ENCODE results near the gene NAV3.

DNA sequence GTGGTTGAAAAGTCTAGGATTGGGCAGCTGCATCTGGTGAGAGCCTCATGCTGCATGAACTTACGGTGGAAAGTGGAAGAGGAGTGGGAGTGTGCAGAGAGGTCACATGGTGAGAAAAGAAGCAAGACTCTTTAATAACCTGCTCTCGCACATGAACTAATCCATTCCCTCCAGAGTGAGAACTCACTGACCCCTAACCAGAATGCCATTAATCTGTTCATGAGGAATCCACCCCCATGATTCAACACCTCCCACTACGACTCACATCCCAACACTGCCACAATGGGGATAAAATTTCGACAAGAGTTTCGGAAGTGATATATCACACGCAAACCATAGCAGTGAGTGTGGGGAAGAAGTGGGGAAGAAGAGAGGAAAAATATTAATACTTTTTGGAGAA lies 377.4 kb downstream of the NAV3 start:
- TF ChIP-seq CTCF (IDR thresholded peaks at IDR 0.05) (no peak), POLR2A (IDR thresholded peaks at IDR 0.05) (no peak)
